Measurements from ENCODE around the gene TPCN1.

Gene TPCN1

DNA sequence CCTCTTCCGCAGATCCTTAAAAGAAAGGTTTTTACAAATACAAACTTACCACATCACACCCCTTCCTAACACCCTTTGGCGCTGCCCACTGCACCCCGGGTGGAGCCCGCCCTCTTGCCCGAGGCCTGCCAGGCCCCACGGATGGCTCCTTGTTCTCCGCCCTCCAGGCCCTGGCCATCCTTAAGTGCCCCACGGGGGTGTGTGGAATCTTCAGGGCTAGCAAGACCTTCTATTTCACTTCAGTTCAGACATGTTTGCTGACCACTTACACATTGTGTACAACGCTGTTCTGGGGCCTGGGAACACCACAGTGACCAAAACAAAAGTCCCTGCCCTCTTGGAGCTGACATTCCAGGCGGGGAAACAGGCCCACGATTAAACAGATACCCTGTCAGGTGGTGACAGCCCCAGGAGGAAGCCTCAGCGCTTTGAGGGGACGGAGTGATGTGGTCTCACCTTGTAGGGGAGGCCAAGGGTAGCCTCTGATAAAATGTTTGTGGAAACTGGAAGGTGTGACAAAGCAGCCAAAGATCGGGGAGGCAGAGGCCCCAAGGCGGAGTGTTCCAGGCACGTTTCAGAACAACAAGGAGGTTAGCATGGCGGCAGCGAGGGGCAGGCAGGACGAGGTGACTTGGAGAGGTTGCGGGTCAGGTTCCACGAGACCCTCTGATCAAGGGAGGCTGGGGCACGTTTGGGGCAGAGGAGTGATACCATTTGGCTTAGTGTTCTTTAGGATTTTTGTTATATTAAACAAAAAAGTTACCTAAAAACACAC lies 27.0 kb downstream of the TPCN1 start:
- no peak for DNase-seq (ENCODE audit: low read depth)
- H3K4me3 ChIP-seq (ENCODE audit: low read length) = no peak overlapping the region
- TF ChIP-seq, protein P1, sequence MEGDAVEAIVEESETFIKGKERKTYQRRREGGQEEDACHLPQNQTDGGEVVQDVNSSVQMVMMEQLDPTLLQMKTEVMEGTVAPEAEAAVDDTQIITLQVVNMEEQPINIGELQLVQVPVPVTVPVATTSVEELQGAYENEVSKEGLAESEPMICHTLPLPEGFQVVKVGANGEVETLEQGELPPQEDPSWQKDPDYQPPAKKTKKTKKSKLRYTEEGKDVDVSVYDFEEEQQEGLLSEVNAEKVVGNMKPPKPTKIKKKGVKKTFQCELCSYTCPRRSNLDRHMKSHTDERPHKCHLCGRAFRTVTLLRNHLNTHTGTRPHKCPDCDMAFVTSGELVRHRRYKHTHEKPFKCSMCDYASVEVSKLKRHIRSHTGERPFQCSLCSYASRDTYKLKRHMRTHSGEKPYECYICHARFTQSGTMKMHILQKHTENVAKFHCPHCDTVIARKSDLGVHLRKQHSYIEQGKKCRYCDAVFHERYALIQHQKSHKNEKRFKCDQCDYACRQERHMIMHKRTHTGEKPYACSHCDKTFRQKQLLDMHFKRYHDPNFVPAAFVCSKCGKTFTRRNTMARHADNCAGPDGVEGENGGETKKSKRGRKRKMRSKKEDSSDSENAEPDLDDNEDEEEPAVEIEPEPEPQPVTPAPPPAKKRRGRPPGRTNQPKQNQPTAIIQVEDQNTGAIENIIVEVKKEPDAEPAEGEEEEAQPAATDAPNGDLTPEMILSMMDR (conservative IDR thresholded peaks at IDR 0.05; ENCODE audit: low read length) = no peak

DNA sequence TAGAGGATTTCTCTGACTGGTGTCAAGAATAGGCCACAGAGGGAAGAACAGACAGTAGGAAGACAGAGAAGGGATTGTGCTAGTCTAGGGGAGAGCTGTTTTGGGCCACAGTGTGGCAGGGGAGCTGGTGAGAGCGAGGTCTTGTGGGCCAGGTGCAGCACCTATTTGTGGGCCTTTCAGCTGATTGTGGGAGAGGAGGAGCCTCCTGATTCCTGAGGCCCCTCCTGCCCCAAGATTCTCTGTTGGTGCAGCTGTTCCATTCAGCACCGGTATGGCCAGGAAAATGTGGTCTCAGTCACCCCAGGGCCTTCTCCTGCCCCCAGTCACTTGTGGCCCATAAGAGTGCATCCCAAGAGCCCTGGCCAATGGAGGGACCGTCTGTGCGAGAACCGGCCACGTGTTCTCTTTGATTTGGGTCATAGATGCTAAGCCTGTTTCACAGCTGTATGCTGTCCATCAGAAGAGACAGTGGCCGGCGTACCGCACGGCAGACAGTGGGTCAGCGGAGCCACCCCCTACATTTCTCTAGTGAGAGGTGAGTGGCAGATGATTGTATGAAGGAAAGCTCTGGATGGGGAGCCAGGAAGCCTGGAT lies 27.7 kb downstream of the TPCN1 start:
- no peak overlapping the region for H3K4me3 ChIP-seq (ENCODE audit: low read length)
- DNase-seq (ENCODE audit: low read depth) = no peak
- TF ChIP-seq, protein P1 (conservative IDR thresholded peaks at IDR 0.05; ENCODE audit: low read length) = no peak

DNA sequence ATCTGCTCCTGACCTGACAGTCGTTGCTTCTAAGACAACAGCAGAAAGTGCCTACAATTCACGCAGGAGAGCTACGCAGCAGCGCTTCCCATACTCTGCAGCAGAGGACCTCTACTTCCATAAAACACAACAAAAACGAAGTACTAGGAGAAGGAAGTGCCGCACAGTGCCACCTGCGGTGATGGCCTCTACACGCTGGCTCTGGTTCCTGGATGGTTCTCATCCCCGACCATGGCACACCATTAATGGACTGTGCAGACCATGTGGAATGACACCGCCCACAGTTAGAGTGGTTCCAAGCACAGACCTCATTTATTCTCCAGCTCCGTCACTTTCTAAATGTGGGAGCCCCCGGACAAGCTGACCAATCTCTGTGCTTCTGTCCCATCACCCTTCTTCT lies 28.3 kb downstream of the TPCN1 start:
- TF ChIP-seq, protein P1 (conservative IDR thresholded peaks at IDR 0.05; ENCODE audit: low read length) = no peak
- no peak for DNase-seq (ENCODE audit: low read depth)
- H3K4me3 ChIP-seq (ENCODE audit: low read length) = no peak overlapping the region

DNA sequence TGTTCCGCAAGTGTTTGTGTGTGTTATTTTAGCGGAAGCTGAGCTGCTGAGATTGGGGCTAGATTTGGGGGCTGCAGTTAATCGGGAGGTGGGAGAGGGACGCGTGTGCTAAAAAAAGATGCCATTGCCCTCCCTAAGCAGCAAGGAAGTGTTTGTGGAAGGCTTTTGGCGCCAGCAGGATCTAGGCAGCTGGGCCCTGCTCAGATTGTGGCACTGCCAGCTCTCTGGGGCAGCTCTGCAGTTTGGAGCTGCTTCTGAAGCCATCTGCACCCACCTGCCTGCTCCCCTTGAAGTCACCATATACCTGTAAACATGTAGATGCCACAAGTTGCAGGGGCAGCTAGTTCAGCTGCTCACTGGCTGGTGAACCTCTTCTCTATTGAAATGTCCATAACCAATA lies 28.8 kb downstream of the TPCN1 start:
- TF ChIP-seq, protein P1 (conservative IDR thresholded peaks at IDR 0.05; ENCODE audit: low read length) = no peak
- no peak overlapping the region for H3K4me3 ChIP-seq (ENCODE audit: low read length)
- DNase-seq (ENCODE audit: low read depth) = no peak

DNA sequence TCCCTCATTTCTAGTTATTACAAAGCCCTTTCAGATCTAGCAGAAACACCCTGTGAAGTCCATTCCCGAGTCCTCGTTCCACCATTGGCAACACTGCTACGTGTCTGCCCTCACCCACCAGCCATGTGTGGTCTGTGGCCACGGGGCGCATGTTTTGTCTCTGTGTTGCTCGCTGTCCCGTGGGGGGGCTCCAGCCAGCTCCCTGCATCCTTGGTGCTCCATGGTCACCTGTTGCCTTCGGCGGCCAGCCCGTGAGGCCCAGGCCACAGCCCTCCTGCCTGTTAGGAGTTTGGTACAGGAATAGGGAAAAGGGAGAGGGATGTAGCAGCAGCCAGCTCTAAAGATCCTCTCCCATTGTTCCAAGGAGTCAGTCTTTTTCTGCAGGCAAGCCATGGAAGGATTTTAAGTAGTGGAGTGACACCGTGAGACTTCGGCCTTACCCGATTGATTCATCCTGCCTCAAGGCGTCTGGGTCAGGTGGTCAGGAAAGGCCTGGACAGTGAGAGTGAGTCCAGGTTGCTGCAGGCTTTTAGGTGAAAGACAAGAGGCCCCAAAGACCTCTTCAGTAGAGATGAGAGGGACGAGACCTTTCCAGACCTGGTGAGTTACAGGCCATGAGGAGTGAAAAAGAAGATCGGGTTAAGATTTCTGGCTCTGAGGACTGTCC lies 30.3 kb downstream of the TPCN1 start:
- TF ChIP-seq, protein P1 (conservative IDR thresholded peaks at IDR 0.05; ENCODE audit: low read length) = no peak
- no peak for DNase-seq (ENCODE audit: low read depth)
- H3K4me3 ChIP-seq (ENCODE audit: low read length) = no peak overlapping the region

DNA sequence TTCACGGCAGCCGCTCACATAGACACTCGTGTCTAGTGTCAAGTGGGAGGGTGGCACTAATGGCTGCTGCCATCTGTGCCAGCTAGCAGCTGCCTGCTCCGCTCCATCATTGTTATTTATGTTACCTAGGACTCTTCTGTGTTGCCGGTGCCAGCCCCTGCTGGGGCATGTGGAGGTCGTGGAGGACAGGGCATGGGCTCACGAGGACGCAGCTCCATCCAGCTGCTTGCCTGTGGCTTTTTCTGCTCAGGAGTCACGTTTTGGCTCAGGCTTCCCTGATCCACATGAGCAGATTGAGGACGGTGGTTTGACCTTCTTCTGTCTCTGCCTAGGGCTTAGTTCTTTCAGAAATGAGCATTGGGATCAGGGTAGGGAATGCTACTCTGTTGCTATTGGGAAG lies 31.2 kb downstream of the TPCN1 start:
- DNase-seq (ENCODE audit: low read depth) = no peak
- TF ChIP-seq, protein P1 (conservative IDR thresholded peaks at IDR 0.05; ENCODE audit: low read length) = no peak

More for the DNA sequence above, 31.2 kb downstream of the TPCN1 start:
- H3K4me3 ChIP-seq (ENCODE audit: low read length) = no peak overlapping the region
